AG08396 (cell line): ENCODE results near the gene AKAP12.
A peak's percentile ranks its signal among the peaks of the same experiment; 100 is the strongest.
"Not testable (repeated sequence)": the region's sequence is repeated elsewhere in the genome, so short reads cannot be mapped to it uniquely, and the experiment has no call there.

Experiments
- DNase-seq: peaks from one replicate; pipeline ENCODE4 v3.0.0; 2012; ENCODE audit warnings: low spot score, mixed read lengths

AKAP12 gene

GRCh38 chr6:151349651-151350270, 110.0 kb downstream of the AKAP12 start:
- DNase-seq: no peak

- no peak for DNase-seq
Measured at GRCh38 chr6:151350442-151351145, 110.8 kb downstream of the AKAP12 start.

- no peak for DNase-seq
Measured at GRCh38 chr6:151351146-151351700, 111.5 kb downstream of the AKAP12 start.

- DNase-seq: no peak
Measured at GRCh38 chr6:151351731-151352130, 112.0 kb downstream of the AKAP12 start.

GRCh38 chr6:151352410-151353396, 112.9 kb downstream of the AKAP12 start:
- DNase-seq: no peak

GRCh38 chr6:151353795-151354194, 114.0 kb downstream of the AKAP12 start:
- DNase-seq: no peak

- DNase-seq: not testable (repeated sequence)
Measured at GRCh38 chr6:151356983-151357382, 117.2 kb downstream of the AKAP12 start.

- no peak for DNase-seq
Measured at GRCh38 chr6:151357758-151358436, 118.1 kb downstream of the AKAP12 start.

- DNase-seq: no peak
Measured at GRCh38 chr6:151358475-151358874, 118.7 kb downstream of the AKAP12 start.

- DNase-seq: no peak
Measured at GRCh38 chr6:151359486-151359885, 119.7 kb downstream of the AKAP12 start.

GRCh38 chr6:151365233-151365632, 125.5 kb downstream of the AKAP12 start:
- no peak for DNase-seq

GRCh38 chr6:151370509-151371078, 130.8 kb downstream of the AKAP12 start:
- peak; percentile 14 for DNase-seq

- DNase-seq: no peak
Measured at GRCh38 chr6:151372164-151372563, 132.4 kb downstream of the AKAP12 start.

GRCh38 chr6:151374036-151374683, 134.4 kb downstream of the AKAP12 start:
- DNase-seq: no peak

GRCh38 chr6:151375833-151376232, 136.1 kb downstream of the AKAP12 start:
- no peak for DNase-seq

- DNase-seq: no peak
Measured at GRCh38 chr6:151376440-151376839, 136.7 kb downstream of the AKAP12 start.

GRCh38 chr6:151377095-151377494, 137.3 kb downstream of the AKAP12 start:
- no peak for DNase-seq

- no peak for DNase-seq
Measured at GRCh38 chr6:151379933-151380847, 140.4 kb downstream of the AKAP12 start.

- no peak for DNase-seq
Measured at GRCh38 chr6:151380848-151381205, 141.1 kb downstream of the AKAP12 start.

- no peak for DNase-seq
Measured at GRCh38 chr6:151381722-151382121, 142.0 kb downstream of the AKAP12 start.
